Neural progenitor cell (in vitro differentiated cells): Measurements from ENCODE around the gene NDUFA7.

Source experiments
- EZH2 ChIP-seq: fragments of 200-600 bp; sonication (generic); IDR thresholded peaks from 2 replicates; pipeline ENCODE4 v1.6.1; 2017; ENCODE audit warnings: antibody characterized with exemption, mild to moderate bottlenecking, moderate library complexity
- TF ChIP-seq, protein P1 (sequence below): fragments of 200-600 bp; sonication (generic); IDR thresholded peaks from 2 replicates; pipeline ENCODE4 v1.5.1; 2017; ENCODE audit warnings: antibody characterized with exemption, mild to moderate bottlenecking

- TF ChIP-seq, protein P1, sequence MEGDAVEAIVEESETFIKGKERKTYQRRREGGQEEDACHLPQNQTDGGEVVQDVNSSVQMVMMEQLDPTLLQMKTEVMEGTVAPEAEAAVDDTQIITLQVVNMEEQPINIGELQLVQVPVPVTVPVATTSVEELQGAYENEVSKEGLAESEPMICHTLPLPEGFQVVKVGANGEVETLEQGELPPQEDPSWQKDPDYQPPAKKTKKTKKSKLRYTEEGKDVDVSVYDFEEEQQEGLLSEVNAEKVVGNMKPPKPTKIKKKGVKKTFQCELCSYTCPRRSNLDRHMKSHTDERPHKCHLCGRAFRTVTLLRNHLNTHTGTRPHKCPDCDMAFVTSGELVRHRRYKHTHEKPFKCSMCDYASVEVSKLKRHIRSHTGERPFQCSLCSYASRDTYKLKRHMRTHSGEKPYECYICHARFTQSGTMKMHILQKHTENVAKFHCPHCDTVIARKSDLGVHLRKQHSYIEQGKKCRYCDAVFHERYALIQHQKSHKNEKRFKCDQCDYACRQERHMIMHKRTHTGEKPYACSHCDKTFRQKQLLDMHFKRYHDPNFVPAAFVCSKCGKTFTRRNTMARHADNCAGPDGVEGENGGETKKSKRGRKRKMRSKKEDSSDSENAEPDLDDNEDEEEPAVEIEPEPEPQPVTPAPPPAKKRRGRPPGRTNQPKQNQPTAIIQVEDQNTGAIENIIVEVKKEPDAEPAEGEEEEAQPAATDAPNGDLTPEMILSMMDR, result no peak
- TF ChIP-seq EZH2, result no peak
Measured at GRCh38 chr19:8323781-8324185, 2.6 kb upstream of the NDUFA7 start.
